Activated B cell treated with CpG ODN at 0.5 μM for 24 hours (primary cell): ENCODE measurements around the gene TNFAIP8. TPM values are rescaled to one million over a fixed set of nuclear protein-coding genes. Genes with fewer than 3 reads are reported as not detected.

Source experiments
- ATAC-seq: fragments of 200-7000 bp; cut with Tn5 transposase; one replicate; pipeline ENCODE4 v1.10.0; 2021; ENCODE audit warnings: low read depth, mild to moderate bottlenecking, moderate library complexity
- CTCF ChIA-PET: fragments of 350-600 bp; sonication (Branson Sonifier 250); formaldehyde crosslinking; loops from one replicate; lab custom pipeline; 2021; ENCODE audit warnings: antibody characterized with exemption; lab: Charles Lee
- POLR2A ChIA-PET: fragments of 350-600 bp; sonication (Branson Sonifier 250); formaldehyde crosslinking; loops from one replicate; lab custom pipeline; 2021; ENCODE audit warnings: antibody characterized with exemption; lab: Charles Lee
- DNase-seq: peaks from one replicate; pipeline ENCODE4 v3.0.0; 2022
- H3K27ac Mint-ChIP-seq: one replicate; pipeline ENCODE4 v1.8.0; 2020; ENCODE audit warnings: mixed read lengths
- H3K27me3 Mint-ChIP-seq: one replicate; pipeline ENCODE4 v1.8.0; 2021; ENCODE audit warnings: mixed read lengths
- H3K36me3 Mint-ChIP-seq: one replicate; pipeline ENCODE4 v1.8.0; 2021; ENCODE audit warnings: low read depth, mixed read lengths
- H3K4me1 Mint-ChIP-seq: one replicate; pipeline ENCODE4 v1.8.0; 2021; ENCODE audit warnings: mixed read lengths
- H3K4me3 Mint-ChIP-seq: one replicate; pipeline ENCODE4 v1.8.0; 2020; ENCODE audit warnings: mild to moderate bottlenecking, mixed read lengths
- H3K9me3 Mint-ChIP-seq: one replicate; pipeline ENCODE4 v1.8.0; 2020; ENCODE audit warnings: mixed read lengths
- intact Hi-C: fragments of 100-400 bp; cut with micrococcal nuclease; formaldehyde crosslinking; loops from one replicate; pipeline ENCODE4 v1.15.1; 2024
- total RNA-seq: library from RNA; stranded (reverse); gene quantifications from 2 replicates; pipeline ENCODE4 v1.2.3, GENCODE V29; 2022
- TF ChIP-seq, protein P1 (sequence below): fragments of 200-600 bp; IDR thresholded peaks from one replicate; pipeline ENCODE4 v1.8.0; 2022; ENCODE audit warnings: antibody characterized with exemption, mild to moderate bottlenecking

TNFAIP8 gene
- total RNA-seq, 1 donor from 2014 or later = 135 TPM

DNA sequence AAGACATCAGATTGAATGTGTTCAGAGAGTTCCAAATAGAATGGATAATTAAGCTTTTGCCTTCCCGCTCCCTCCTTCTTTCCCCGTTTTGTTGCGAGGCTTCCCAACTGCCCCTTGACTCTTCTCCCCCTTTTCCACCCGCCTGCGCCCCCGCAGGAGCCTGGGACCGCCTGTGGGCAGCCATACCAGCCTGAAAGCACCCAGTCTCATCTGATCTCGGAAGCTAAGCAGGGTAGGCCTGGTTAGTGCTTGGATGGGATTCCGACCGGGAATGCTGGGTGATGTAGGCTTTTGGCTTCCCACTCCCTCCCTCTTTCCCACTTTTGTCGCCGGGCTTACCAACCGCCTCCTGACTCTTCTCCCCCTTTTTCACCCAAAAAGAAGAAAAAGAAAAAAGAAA is 89.7 kb downstream of the TNFAIP8 start:
- TF ChIP-seq, protein P1, sequence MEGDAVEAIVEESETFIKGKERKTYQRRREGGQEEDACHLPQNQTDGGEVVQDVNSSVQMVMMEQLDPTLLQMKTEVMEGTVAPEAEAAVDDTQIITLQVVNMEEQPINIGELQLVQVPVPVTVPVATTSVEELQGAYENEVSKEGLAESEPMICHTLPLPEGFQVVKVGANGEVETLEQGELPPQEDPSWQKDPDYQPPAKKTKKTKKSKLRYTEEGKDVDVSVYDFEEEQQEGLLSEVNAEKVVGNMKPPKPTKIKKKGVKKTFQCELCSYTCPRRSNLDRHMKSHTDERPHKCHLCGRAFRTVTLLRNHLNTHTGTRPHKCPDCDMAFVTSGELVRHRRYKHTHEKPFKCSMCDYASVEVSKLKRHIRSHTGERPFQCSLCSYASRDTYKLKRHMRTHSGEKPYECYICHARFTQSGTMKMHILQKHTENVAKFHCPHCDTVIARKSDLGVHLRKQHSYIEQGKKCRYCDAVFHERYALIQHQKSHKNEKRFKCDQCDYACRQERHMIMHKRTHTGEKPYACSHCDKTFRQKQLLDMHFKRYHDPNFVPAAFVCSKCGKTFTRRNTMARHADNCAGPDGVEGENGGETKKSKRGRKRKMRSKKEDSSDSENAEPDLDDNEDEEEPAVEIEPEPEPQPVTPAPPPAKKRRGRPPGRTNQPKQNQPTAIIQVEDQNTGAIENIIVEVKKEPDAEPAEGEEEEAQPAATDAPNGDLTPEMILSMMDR = no peak
- ATAC-seq = no peak
- H3K27me3 Mint-ChIP-seq = no peaks in the 10 kb centered on the region

More for the DNA sequence above, 89.7 kb downstream of the TNFAIP8 start:
- Mint-ChIP-seq H3K27ac (no peak overlapping the region), H3K9me3 (peaks cover 6% of the 10 kb centered on the region), H3K4me3 (no peak overlapping the region), H3K4me1 (peaks cover 16% of the 10 kb centered on the region), H3K36me3 (no peaks in the 10 kb centered on the region)
- intact Hi-C loops = no loop called here
- DNase-seq = no peak
- ChIA-PET POLR2A (no interaction called here), CTCF (no interaction called here)

Other genes starting within 250 kb of the TNFAIP8 start
- gene HSD17B4, start 96.5 kb downstream of the TNFAIP8 start, total RNA-seq = 106 and 130 TPM in 2 replicates